DND-41 (cell line): ENCODE results near the gene NKAIN4.

Experiments
- ATAC-seq: fragments of 200-7000 bp; cut with Tn5 transposase; 3 replicates; pipeline ENCODE4 v1.9.1; 2021; ENCODE audit warnings: low read depth; ENCODE audit not compliant: insufficient read depth
- DNase-seq: peaks from one replicate; pipeline ENCODE4 v3.0.0-alpha.2; 2020
- H2AFZ ChIP-seq: 2 replicates; pipeline ENCODE4 v1.6.0; 2012; ENCODE audit warnings: low read depth, low read length
- H3K27ac ChIP-seq: 2 replicates; pipeline ENCODE4 v1.5.1; 2012; ENCODE audit warnings: low read length, inconsistent platforms
- H3K27me3 ChIP-seq: fragments of 200-600 bp; sonication (generic); 2 replicates; pipeline ENCODE4 v1.6.0; 2012; ENCODE audit warnings: low read length, mild to moderate bottlenecking, inconsistent platforms; ENCODE audit not compliant: insufficient read depth, poor library complexity
- H3K36me3 ChIP-seq: 2 replicates; pipeline ENCODE4 v1.5.1; 2012; ENCODE audit warnings: low read length, inconsistent platforms; ENCODE audit not compliant: insufficient read depth
- H3K4me1 ChIP-seq: 2 replicates; pipeline ENCODE4 v1.5.1; 2012; ENCODE audit warnings: mild to moderate bottlenecking, low read length; ENCODE audit not compliant: insufficient read depth
- H3K4me2 ChIP-seq: 2 replicates; pipeline ENCODE4 v1.6.0; 2012; ENCODE audit warnings: mild to moderate bottlenecking, moderate library complexity, low read length, inconsistent platforms; ENCODE audit not compliant: insufficient read depth
- H3K4me3 ChIP-seq, 2 experiments: fragments of 200-600 bp in 1 of 2; shearing (Covaris generic) in 1 of 2; 2 replicates each; pipeline ENCODE4 v1.5.1; 2012 to 2016; ENCODE audit warnings: inconsistent platforms in 2 of 2, low read length in 2 of 2, mild to moderate bottlenecking in 2 of 2, low read depth in 1 of 2, moderate library complexity in 1 of 2
- H3K79me2 ChIP-seq: 2 replicates; pipeline ENCODE4 v1.6.0; 2012; ENCODE audit warnings: low read length, inconsistent platforms; ENCODE audit not compliant: insufficient read depth
- H3K9ac ChIP-seq: 2 replicates; pipeline ENCODE4 v1.6.0; 2012; ENCODE audit warnings: low read depth, mild to moderate bottlenecking, inconsistent platforms, low read length, moderate library complexity
- H3K9me3 ChIP-seq: 2 replicates; pipeline ENCODE4 v1.5.1; 2012; ENCODE audit warnings: low read length, moderate library complexity, mild to moderate bottlenecking, inconsistent platforms; ENCODE audit not compliant: insufficient read depth, severe bottlenecking
- H4K20me1 ChIP-seq: 2 replicates; pipeline ENCODE4 v1.6.0; 2012; ENCODE audit warnings: low read length; ENCODE audit not compliant: insufficient read depth
- EZH2 ChIP-seq: IDR thresholded peaks from 3 replicates; pipeline ENCODE4 v1.6.1; 2012; ENCODE audit warnings: borderline replicate concordance, low read depth, mild to moderate bottlenecking, moderate library complexity, low read length, inconsistent platforms; ENCODE audit not compliant: severe bottlenecking
- TF ChIP-seq, protein P1 (sequence below): IDR thresholded peaks from 2 replicates; pipeline ENCODE4 v1.5.1; 2012; ENCODE audit warnings: borderline replicate concordance, low read length, moderate library complexity, mild to moderate bottlenecking; ENCODE audit not compliant: poor library complexity, severe bottlenecking; ENCODE audit errors: extremely low read depth

Gene NKAIN4

DNA sequence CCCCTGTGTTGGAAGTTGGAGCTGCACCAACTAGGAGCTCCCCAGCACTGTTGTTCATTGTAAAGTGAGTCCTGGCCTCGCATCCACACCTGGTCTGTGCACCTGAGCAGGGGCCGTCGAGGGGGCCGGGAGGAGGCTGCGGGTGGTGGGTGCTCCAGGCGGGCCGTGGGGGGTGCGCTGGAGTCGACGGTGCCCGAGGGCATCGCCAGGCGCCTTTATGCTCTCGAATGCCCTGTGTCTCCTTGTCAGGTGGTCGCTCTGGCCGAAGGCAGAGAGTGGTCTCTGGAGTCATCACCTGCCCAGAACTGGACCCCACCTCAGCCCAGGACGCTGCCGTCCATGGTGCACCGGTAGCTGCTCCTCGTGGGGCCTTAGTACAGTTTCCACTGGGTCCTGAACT lies 22.7 kb upstream of the NKAIN4 start:
- no peak for TF ChIP-seq EZH2
- TF ChIP-seq, protein P1, sequence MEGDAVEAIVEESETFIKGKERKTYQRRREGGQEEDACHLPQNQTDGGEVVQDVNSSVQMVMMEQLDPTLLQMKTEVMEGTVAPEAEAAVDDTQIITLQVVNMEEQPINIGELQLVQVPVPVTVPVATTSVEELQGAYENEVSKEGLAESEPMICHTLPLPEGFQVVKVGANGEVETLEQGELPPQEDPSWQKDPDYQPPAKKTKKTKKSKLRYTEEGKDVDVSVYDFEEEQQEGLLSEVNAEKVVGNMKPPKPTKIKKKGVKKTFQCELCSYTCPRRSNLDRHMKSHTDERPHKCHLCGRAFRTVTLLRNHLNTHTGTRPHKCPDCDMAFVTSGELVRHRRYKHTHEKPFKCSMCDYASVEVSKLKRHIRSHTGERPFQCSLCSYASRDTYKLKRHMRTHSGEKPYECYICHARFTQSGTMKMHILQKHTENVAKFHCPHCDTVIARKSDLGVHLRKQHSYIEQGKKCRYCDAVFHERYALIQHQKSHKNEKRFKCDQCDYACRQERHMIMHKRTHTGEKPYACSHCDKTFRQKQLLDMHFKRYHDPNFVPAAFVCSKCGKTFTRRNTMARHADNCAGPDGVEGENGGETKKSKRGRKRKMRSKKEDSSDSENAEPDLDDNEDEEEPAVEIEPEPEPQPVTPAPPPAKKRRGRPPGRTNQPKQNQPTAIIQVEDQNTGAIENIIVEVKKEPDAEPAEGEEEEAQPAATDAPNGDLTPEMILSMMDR: no peak
- Histone ChIP-seq H4K20me1 (peaks cover 56% of the 10 kb centered on the region), H3K4me1 (peaks cover 27% of the 10 kb centered on the region), H2AFZ (no peak overlapping the region), H3K4me3 (no peak overlapping the region), H3K79me2 (peaks cover 52% of the 10 kb centered on the region), H3K4me2 (no peak overlapping the region), H3K36me3 (peaks cover 68% of the 10 kb centered on the region), H3K9me3 (no peaks in the 10 kb centered on the region), H3K27ac (no peak overlapping the region), H3K9ac (no peak overlapping the region), H3K27me3 (no peaks in the 10 kb centered on the region)
- ATAC-seq (no peak), DNase-seq (no peak)

DNA sequence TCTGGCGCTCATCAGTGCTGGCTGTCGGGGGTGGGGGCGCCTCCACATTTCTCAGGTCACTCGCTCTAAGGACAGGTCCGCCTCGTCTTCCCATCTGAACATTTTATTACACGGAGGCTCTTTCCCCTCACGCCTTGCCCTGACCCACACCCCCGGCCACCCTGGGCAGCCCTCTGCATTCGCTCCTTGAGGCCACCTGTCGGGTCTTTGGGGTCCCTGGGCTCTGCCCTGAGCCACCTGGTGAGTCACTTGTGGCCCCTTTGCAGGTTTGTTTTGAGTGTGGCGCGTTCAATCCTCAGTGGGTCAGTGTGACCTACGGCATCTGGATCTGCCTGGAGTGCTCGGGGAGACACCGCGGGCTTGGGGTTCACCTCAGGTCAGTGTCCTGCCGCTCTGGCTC lies 21.6 kb upstream of the NKAIN4 start:
- Histone ChIP-seq H3K9me3 (no peaks in the 10 kb centered on the region), H3K27me3 (no peaks in the 10 kb centered on the region), H3K9ac (no peak overlapping the region), H3K4me1 (peaks cover 33% of the 10 kb centered on the region), H3K79me2 (peaks cover 52% of the 10 kb centered on the region), H3K36me3 (peaks cover 56% of the 10 kb centered on the region), H2AFZ (no peak overlapping the region), H4K20me1 (peaks cover 53% of the 10 kb centered on the region), H3K4me3 (no peak overlapping the region), H3K27ac (no peak overlapping the region), H3K4me2 (no peak overlapping the region)
- TF ChIP-seq, protein P1: no peak
- TF ChIP-seq EZH2: no peak
- DNase-seq: no peak
- no peak for ATAC-seq

DNA sequence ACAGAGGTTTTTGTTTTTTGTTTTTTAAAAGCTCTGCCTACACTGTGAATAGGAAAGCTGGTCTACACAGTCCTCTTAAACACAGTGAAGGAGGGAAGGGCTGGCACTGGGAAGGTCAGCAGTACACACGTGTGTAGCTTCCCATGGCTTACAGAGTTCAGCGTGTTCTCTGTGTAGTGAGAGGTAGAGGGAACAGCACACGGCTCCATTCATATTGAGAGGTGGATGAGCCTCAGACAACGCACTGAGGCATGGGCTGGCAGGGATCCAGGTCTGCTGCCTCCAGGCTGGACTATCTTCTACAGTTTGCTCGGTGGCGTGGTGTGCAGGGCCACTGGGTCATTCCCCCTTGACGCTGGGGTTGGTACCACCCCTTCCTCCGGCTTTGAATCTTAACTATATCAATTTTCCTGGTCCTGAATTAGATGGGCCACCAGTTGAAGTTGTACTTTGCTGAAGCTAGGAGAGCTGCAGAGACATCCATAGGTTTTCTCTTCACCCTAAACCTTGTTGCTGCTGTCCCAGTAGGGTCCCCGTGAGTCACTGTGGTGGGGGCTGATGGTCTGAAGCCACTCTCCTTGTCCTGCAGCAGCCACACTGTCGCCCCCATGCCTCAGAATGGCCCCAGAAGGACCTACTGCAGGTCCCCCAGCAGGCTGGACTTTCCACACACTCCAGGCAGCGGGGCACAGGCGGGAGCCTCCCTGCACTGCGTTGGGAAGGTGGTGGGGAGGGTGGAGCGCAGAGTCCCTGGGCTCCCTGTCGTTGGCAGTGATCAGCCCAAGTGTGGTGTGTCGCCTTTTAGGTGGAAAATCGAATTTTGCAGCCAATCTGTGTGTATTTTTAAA lies 20.3 kb upstream of the NKAIN4 start:
- Histone ChIP-seq H3K4me3 (peak overlapping the region in 1 of 2 experiments; percentile 38; a peak in 2 of 4 replicates), H3K9me3 (no peaks in the 10 kb centered on the region), H3K27me3 (no peaks in the 10 kb centered on the region), H3K4me1 (peaks cover 33% of the 10 kb centered on the region), H3K36me3 (peaks cover 45% of the 10 kb centered on the region), H3K79me2 (peaks cover 52% of the 10 kb centered on the region), H3K4me2 (peak overlapping the region; percentile 91; the same call in 1 of the 2 replicates), H3K9ac (peak overlapping the region; percentile 11), H3K27ac (no peak overlapping the region), H2AFZ (no peak overlapping the region), H4K20me1 (peaks cover 52% of the 10 kb centered on the region)
- no peak for DNase-seq
- no peak for ATAC-seq
- no peak for TF ChIP-seq EZH2
- TF ChIP-seq, protein P1: no peak
